ENCODE measurements around the gene DIP2C.
A peak's percentile ranks its signal among the peaks of the same experiment; 100 is the strongest.
"Not testable (repeated sequence)": the region's sequence is repeated elsewhere in the genome, so short reads cannot be mapped to it uniquely, and the experiment has no call there.

DIP2C gene

DNA sequence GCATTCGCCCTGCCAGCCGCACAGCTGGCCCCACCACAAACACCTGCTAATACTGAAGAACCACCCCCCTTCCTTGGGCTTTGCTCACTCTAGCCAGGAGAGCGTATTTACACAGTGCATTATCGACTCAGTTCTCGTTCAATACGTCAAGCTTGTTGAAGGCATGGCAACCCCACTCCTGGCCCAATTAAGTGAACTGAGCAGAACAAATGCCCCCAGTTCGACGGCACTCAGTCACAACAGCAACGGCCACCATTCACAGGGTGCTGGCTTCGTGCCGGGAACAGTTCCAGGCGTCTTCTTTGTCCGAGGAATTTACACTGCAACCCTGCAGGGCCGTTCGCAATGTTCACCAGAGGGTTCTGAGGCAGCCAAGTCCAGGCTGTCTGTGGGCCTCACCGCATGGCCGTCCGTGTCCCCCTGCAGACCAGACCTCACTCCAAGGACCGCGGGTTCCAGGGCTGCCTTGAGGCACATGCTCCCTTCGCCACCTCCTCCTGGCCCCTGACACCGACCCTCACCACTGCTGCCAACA lies 175.3 kb downstream of the DIP2C start:
- no peak for DNase-seq (ENCODE audit: low spot score)

GRCh38 chr10:513393-513792 lies 176.1 kb downstream of the DIP2C start:
- DNase-seq (ENCODE audit: low spot score) = no peak

DNA sequence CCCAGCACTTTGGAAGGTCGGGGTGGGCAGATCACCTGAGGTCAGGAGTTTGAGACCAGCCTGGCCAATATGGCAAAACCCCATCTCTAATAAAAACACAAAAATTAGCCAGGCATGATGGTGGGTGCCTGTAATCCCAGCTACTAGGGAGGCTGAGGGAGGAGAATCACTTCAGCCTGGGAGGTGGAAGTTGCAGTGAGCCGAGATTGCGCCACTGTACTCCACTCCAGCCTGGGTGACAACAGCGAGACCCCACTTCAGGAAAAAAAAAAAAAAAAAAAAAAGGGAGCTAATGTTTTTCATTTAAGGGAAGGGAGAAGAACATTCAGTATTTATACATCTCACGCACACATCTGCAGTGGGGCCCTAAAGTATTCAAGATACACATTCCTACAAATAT lies 176.8 kb downstream of the DIP2C start:
- DNase-seq (ENCODE audit: low spot score) = not testable (repeated sequence)

GRCh38 chr10:511849-512191 lies 177.6 kb downstream of the DIP2C start:
- DNase-seq (ENCODE audit: low spot score) = no peak

- peak; percentile 80 for DNase-seq (ENCODE audit: low spot score)
Observed at GRCh38 chr10:511101-511848, 178.2 kb downstream of the DIP2C start.

DNA sequence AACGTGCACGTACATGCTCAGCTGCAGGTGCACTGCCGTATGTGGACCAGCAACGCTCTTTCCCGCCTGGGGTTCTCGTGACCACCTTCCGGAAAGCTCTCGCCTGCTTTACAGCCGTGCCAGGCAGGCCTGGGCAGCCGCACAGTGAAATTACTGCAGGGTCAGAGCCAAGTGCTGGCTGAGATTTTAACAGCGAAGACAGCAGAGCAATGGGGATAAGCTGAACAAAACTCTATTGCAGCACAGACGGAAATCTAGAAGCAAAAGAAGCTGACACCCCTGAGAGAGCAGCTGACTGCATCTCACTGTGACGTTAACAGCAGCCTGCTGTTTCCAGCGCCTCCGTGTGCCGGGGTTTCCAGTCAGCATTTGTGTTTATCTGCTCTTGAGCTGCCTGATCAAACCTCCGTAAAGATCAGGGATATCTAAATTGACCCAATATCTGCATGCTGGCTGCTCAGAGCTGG lies 179.0 kb downstream of the DIP2C start:
- DNase-seq (ENCODE audit: low spot score) = no peak

GRCh38 chr10:509361-510102 lies 179.9 kb downstream of the DIP2C start:
- no peak for DNase-seq (ENCODE audit: low spot score)

DNA sequence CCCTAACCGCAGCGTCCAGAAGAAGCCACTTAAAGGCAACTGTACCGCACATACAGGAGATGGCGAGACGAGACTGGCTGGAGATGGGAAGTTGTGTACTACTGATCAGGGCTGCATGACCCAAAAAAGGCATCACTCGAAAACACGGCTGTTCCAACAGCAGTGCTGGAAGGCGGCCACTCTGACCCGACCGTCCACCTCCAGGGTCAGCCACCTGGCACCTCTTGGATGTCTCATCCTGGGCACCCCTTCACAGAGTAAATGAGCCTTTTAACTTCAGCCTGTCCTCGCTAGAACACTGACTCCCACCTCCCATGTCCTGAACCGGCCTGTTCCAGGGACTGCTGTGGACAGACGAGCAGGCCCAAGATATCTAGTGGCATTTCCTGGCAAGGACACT lies 180.7 kb downstream of the DIP2C start:
- DNase-seq (ENCODE audit: low spot score) = no peak

GRCh38 chr10:507908-508444 lies 181.5 kb downstream of the DIP2C start:
- no peak for DNase-seq (ENCODE audit: low spot score)

DNA sequence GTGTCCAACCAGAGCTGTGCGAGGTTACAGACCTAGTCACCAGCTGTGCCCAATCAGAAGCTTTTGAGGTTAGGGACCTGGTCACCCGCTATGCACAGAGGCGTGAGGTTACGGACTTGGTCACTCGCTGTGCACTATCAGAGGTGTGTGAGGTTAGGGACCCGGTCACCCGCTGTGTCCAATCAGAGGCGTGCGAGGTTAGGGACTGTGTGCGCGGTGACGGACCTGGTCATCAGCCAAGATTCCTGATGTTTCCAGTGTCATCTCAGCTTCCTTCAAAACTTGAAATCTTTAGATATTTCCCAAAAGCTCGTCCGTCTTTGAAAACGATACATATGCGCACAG lies 182.1 kb downstream of the DIP2C start:
- no peak for DNase-seq (ENCODE audit: low spot score)

- no peak for DNase-seq (ENCODE audit: low spot score)
Observed at GRCh38 chr10:506451-507354, 182.8 kb downstream of the DIP2C start.

DNA sequence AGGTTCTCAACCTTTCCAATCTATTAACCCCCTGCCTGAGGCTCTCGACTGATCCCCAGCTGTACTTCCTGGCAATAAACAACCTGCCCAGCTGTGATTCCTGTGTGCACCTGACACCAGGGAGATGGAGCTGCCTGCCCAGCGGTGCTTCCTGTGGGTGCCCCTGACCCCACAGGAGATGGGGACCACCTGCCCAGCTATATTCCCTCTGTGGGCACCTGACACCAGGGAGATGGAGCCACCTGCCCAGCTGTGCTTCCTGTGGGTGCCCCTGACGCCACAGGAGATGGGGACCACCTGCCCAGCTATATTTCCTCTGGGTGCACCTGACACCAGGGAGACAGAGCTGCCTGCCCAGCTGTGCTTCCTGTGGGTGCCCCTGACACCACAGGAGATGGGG lies 184.0 kb downstream of the DIP2C start:
- DNase-seq (ENCODE audit: low spot score) = no peak

DNA sequence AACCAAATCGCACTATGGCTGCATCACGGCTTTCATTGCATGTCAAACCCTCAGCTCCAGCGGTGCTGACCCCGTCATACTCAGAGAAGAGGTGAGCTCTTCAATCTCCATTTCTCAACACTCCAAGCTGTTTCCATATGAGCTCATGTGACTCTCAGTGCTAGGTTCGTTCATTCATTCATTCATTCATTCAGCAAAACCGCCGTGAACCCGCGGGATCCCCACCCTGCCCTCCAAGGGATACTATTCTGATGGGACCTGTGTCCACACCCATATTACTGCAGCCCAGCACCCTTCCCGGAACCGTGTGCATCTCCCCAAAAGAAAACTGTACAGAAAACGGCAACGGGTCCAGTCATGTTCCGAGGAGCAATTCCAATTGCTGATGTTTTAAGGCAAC lies 184.7 kb downstream of the DIP2C start:
- no peak for DNase-seq (ENCODE audit: low spot score)

GRCh38 chr10:504121-504611 lies 185.3 kb downstream of the DIP2C start:
- no peak for DNase-seq (ENCODE audit: low spot score)

- no peak for DNase-seq (ENCODE audit: low spot score)
Observed at GRCh38 chr10:501596-501995, 187.9 kb downstream of the DIP2C start.

DNA sequence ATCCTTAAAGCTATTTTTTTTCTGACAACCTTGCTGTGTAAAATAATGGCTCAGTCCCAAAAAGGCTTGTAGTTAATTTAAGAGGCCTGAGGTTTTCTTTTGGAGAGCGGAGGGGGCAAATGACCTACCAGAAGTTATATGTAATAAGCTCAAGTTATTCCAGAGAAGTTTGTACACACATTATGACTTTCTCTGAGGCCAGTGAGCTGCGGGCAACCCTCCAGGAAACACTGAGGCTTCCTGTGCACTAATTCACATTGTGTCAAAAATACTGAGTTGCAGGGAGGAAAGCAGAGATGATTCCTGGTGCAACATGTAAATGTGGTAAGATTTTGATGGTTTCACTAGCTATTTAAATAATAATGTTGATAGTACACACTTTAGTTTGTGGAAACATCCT lies 188.6 kb downstream of the DIP2C start:
- DNase-seq (ENCODE audit: low spot score) = no peak

DNA sequence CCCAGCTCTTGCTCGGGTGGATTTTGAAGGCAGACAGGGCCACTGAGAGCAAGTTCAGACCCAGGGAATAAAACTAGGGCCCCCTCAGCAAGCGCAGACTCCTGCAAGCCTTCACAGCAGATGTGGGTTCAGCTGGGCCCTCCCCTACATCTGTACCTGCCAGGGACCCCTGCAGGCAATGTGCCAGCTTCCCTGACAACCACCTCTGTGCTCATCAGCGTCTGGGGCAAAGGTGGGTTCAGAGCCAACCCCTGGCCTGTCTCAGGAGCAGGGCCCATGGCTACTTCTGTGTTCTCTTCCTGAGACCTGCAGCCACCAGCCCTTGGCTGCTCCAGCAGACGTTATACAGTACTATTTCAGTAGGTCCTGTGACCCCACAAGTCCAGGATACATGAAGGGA lies 189.5 kb downstream of the DIP2C start:
- no peak for DNase-seq (ENCODE audit: low spot score)

- DNase-seq (ENCODE audit: low spot score) = no peak
Observed at GRCh38 chr10:498760-499435, 190.6 kb downstream of the DIP2C start.

GRCh38 chr10:497898-498451 lies 191.5 kb downstream of the DIP2C start:
- no peak for DNase-seq (ENCODE audit: low spot score)

- no peak for DNase-seq (ENCODE audit: low spot score)
Observed at GRCh38 chr10:497289-497688, 192.2 kb downstream of the DIP2C start.

DNA sequence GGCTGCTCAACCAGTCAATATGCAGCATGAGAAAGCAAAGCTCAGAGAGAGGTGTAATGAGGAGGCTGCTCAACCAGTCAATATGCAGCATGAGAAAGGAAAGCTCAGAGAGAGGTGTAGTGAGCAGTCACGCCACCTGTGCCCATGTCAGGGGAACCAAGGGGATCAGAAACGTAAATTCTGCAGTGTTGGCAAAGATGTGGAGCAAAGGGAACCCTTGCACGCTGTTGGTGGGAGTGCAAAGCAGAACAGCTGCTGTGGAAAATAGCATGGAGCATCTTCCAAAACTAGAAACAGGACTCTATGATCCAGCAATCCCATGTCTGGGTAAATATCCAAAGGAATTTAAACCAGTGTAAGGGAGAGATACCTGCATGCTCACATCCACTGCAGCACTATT lies 194.9 kb downstream of the DIP2C start:
- no peak for DNase-seq (ENCODE audit: low spot score)
